Measurements from ENCODE around the gene ZFP64.
"Not testable (repeated sequence)": the region's sequence is repeated elsewhere in the genome, so short reads cannot be mapped to it uniquely, and the experiment has no call there.

Gene ZFP64

DNA sequence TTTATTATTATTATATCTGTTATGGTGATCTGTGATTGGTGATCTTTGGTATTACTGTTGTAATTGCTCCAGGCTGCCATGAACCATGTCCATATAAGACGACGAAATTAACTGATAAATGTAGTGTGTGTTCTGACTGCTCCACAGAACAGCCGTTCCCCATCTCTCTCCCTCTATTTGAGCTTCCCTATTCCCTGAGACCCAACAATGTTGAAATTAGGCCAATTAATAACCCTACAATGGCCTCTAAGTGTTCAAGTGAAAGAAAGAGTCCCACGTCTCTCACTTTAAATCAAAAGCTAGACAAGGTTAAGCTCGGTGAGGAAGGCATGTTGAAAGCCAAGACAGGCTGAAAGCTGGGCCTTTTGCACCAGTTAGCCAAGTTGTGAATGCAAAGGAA is 51.6 kb downstream of the ZFP64 start:
- no peak overlapping the region for H3K4me3 ChIP-seq (replicated peaks in 1 of 2; ENCODE audit: low read depth in 2 of 2, low read length in 2 of 2)
- TF ChIP-seq, protein P1, sequence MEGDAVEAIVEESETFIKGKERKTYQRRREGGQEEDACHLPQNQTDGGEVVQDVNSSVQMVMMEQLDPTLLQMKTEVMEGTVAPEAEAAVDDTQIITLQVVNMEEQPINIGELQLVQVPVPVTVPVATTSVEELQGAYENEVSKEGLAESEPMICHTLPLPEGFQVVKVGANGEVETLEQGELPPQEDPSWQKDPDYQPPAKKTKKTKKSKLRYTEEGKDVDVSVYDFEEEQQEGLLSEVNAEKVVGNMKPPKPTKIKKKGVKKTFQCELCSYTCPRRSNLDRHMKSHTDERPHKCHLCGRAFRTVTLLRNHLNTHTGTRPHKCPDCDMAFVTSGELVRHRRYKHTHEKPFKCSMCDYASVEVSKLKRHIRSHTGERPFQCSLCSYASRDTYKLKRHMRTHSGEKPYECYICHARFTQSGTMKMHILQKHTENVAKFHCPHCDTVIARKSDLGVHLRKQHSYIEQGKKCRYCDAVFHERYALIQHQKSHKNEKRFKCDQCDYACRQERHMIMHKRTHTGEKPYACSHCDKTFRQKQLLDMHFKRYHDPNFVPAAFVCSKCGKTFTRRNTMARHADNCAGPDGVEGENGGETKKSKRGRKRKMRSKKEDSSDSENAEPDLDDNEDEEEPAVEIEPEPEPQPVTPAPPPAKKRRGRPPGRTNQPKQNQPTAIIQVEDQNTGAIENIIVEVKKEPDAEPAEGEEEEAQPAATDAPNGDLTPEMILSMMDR (IDR thresholded peaks at IDR 0.05; ENCODE audit: low read depth, low read length) = no peak
- no peak for DNase-seq (ENCODE audit: low read depth in 2 of 2)

DNA sequence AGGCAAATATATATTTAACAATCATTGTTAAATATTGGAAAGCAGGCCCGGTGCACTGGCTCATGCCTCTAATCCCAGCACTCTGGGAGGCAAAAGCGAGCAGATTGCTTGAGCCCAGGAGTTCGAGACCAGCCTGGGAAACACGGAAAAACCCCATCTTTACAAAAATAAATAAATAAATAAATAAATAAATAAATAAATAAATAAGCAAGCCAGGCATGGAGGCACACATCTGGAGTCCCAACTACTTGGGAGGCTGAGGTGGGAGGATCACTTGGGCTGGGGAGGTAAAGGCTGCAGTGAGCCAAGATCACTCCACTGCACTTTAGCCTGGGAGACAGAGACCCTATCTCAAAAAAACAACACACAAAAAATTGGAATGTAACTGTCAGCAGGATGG is 53.7 kb downstream of the ZFP64 start:
- DNase-seq (ENCODE audit: low read depth in 2 of 2) = no peak
- H3K4me3 ChIP-seq (replicated peaks in 1 of 2; ENCODE audit: low read depth in 2 of 2, low read length in 2 of 2) = no peak overlapping the region
- TF ChIP-seq, protein P1 (IDR thresholded peaks at IDR 0.05; ENCODE audit: low read depth, low read length) = no peak

DNA sequence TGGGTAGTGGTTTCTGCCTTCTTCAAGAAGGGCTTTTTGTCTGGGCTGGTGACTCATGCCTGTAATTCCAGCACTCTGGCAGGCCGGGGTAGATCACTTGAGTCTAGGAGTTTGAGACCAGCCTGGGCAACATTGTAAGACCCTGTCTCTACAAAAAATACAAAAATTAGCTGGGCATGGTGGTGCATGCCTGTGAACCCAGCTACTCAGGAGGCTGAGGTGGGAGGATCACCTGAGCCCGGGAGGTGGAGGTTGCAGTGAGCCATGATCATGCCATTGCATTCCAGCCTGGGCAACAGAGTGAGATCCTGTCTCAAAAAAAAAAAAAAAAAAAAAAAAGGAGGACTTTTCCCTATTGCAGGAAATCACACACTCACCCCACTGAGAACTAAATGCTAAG is 57.9 kb downstream of the ZFP64 start:
- H3K4me3 ChIP-seq (replicated peaks in 1 of 2; ENCODE audit: low read depth in 2 of 2, low read length in 2 of 2) = not testable (repeated sequence)
- peak in 1 of 2 donors; percentile 14 for DNase-seq (ENCODE audit: low read depth in 2 of 2)

DNA sequence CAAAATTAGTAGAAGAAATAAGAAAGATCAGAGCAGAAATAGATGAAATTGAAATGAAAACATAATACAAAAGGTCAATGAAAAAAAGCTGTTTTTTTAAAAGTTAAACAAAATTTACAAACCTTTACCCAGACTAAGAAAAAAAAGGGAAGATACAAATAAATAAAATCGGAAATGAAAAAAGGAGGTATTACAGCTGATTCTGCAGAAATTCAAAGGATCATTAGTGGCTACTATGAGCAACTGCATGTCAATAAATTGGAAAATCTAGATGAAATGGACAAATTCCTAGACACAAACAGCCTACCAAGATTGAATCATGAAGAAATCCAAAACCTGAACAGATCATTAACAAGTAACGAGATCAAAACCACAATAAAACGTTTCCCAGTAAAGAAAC is 59.2 kb downstream of the ZFP64 start:
- DNase-seq (ENCODE audit: low read depth in 2 of 2) = no peak
- TF ChIP-seq, protein P1 (IDR thresholded peaks at IDR 0.05; ENCODE audit: low read depth, low read length) = no peak
- H3K4me3 ChIP-seq (replicated peaks in 1 of 2; ENCODE audit: low read depth in 2 of 2, low read length in 2 of 2) = no peak overlapping the region

DNA sequence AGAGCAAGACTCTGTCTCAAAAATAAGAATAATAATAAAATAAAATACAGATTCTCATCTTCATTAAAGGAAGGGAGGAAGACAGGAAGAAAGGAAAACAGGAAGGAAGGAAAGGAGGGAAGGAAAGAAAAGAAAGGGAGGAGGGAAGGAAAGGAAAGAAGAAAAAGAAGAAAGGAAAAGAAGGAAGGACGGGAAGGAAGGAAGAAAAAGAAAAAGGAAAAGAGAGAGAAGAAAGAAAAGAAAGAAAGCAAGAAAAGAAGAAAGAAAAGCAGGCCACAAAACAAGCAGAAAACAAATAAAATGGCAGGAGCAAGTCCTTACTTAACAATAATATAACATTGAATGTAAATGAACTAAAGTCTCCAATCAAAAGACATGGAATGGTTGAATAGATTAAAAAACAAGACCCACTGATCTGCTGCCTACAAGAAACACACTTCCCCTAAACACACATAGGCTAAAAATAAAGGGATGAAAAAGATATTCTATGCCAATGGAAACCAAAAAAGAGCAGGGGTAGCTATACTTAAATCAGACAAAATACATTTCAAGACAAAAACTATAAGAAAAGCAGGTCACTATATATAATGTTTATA is 60.4 kb downstream of the ZFP64 start:
- TF ChIP-seq, protein P1 (IDR thresholded peaks at IDR 0.05; ENCODE audit: low read depth, low read length) = no peak
- no peak overlapping the region for H3K4me3 ChIP-seq (replicated peaks in 1 of 2; ENCODE audit: low read depth in 2 of 2, low read length in 2 of 2)
- DNase-seq (ENCODE audit: low read depth in 2 of 2) = no peak

DNA sequence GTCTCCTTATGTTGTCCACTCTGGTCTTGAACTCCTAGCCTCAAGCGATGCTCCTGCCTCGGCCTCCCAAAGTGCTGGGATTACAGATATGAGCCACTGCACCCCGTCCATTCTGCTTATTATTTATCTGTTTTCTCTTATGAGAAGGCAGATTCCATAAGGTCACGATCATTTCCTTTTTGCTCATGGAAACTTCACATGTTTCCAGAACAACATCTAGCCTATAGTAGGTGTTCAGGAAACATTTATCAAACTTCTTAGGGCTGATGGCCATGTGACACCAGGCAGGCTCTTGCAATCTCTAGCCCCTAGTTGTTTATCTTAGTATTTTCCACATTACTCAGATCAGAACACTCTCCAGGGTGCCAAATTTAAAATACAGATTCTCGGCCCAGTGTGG is 61.2 kb downstream of the ZFP64 start:
- no peak overlapping the region for H3K4me3 ChIP-seq (replicated peaks in 1 of 2; ENCODE audit: low read depth in 2 of 2, low read length in 2 of 2)
- peak; percentile 32 to 54 for DNase-seq (ENCODE audit: low read depth in 2 of 2)
- TF ChIP-seq, protein P1 (IDR thresholded peaks at IDR 0.05; ENCODE audit: low read depth, low read length) = no peak

DNA sequence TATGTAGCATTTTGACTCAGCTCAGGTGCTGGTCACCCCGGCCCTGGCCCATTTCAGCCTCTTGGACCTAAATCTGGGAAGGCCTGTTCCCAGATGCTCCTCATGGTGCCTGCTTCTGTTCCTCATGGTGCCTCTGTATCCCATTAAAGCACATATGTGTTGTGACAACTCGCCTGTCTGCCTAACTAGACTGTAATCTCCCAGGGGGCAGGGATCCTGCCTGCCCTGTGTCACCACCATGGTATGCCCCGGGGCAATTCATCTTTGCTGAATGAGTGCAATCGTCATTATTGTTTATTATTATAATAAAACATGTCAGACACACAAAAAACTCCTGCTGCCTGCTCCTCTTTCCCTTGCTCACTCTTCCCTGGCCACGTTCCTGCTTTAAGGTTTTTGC is 62.0 kb downstream of the ZFP64 start:
- peak in 1 of 2 donors; percentile 29 for DNase-seq (ENCODE audit: low read depth in 2 of 2)
- TF ChIP-seq, protein P1 (IDR thresholded peaks at IDR 0.05; ENCODE audit: low read depth, low read length) = no peak
- no peak overlapping the region for H3K4me3 ChIP-seq (replicated peaks in 1 of 2; ENCODE audit: low read depth in 2 of 2, low read length in 2 of 2)
